Glutamatergic neuron (in vitro differentiated cells): Measurements from ENCODE around the gene ACSL6. TPM values are rescaled to one million over a fixed set of nuclear protein-coding genes. Genes with fewer than 3 reads are reported as not detected.

Experiments used
- DNase-seq: peaks from one replicate; pipeline ENCODE4 v3.0.0; 2022
- H3K27ac Mint-ChIP-seq: one replicate; pipeline ENCODE4 v1.8.0; 2020; ENCODE audit warnings: mild to moderate bottlenecking, mixed read lengths, inconsistent platforms; ENCODE audit not compliant: unreplicated experiment
- H3K27me3 Mint-ChIP-seq: one replicate; pipeline ENCODE4 v1.8.0; 2020; ENCODE audit warnings: mild to moderate bottlenecking, moderate library complexity, mixed read lengths, inconsistent platforms; ENCODE audit not compliant: unreplicated experiment
- H3K36me3 Mint-ChIP-seq: one replicate; pipeline ENCODE4 v1.8.0; 2020; ENCODE audit warnings: mild to moderate bottlenecking, mixed read lengths, inconsistent platforms; ENCODE audit not compliant: unreplicated experiment
- H3K4me1 Mint-ChIP-seq: one replicate; pipeline ENCODE4 v1.8.0; 2020; ENCODE audit warnings: mild to moderate bottlenecking, low read depth, mixed read lengths, inconsistent platforms; ENCODE audit not compliant: unreplicated experiment
- H3K4me3 Mint-ChIP-seq: one replicate; pipeline ENCODE4 v1.8.0; 2020; ENCODE audit warnings: mild to moderate bottlenecking, mixed read lengths, inconsistent platforms; ENCODE audit not compliant: unreplicated experiment
- H3K9me3 Mint-ChIP-seq: one replicate; pipeline ENCODE4 v1.8.0; 2020; ENCODE audit warnings: mild to moderate bottlenecking, moderate library complexity, mixed read lengths, inconsistent platforms; ENCODE audit not compliant: unreplicated experiment
- total RNA-seq: library from RNA; stranded (reverse); fragmentation: NEBNext Ultra II Directional; extraction: Animal tissue kit (Norgen Biotek cat#: 25700); gene quantifications from one replicate; pipeline ENCODE4 v1.2.1, GENCODE V29; 2021; ENCODE audit not compliant: unreplicated experiment
- TF ChIP-seq, protein P1 (sequence below): fragments of 200-600 bp; sonication (generic); IDR thresholded peaks from one replicate; pipeline ENCODE4 v1.5.0; 2021; ENCODE audit not compliant: partially characterized antibody, unreplicated experiment

Gene ACSL6
- total RNA-seq, 1 donor from 2014 or later = 8.1 TPM

- no peak overlapping the region for H3K27ac Mint-ChIP-seq
- no peak overlapping the region for H3K4me3 Mint-ChIP-seq
- DNase-seq = no peak
- peaks cover 5% of the 10 kb centered on the region for H3K27me3 Mint-ChIP-seq
- H3K4me1 Mint-ChIP-seq = no peaks in the 10 kb centered on the region
- no peaks in the 10 kb centered on the region for H3K9me3 Mint-ChIP-seq
- peaks cover 10% of the 10 kb centered on the region for H3K36me3 Mint-ChIP-seq
- TF ChIP-seq, protein P1, sequence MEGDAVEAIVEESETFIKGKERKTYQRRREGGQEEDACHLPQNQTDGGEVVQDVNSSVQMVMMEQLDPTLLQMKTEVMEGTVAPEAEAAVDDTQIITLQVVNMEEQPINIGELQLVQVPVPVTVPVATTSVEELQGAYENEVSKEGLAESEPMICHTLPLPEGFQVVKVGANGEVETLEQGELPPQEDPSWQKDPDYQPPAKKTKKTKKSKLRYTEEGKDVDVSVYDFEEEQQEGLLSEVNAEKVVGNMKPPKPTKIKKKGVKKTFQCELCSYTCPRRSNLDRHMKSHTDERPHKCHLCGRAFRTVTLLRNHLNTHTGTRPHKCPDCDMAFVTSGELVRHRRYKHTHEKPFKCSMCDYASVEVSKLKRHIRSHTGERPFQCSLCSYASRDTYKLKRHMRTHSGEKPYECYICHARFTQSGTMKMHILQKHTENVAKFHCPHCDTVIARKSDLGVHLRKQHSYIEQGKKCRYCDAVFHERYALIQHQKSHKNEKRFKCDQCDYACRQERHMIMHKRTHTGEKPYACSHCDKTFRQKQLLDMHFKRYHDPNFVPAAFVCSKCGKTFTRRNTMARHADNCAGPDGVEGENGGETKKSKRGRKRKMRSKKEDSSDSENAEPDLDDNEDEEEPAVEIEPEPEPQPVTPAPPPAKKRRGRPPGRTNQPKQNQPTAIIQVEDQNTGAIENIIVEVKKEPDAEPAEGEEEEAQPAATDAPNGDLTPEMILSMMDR = no peak
These were observed 18.3 kb upstream of the ACSL6 start for GRCh38 chr5:132029609-132030330.

GRCh38 chr5:132027027-132027426, 15.6 kb upstream of the ACSL6 start:
- Mint-ChIP-seq H3K27me3 (peaks cover 5% of the 10 kb centered on the region), H3K4me1 (no peaks in the 10 kb centered on the region), H3K9me3 (peaks cover 2% of the 10 kb centered on the region), H3K36me3 (peaks cover 5% of the 10 kb centered on the region), H3K4me3 (no peak overlapping the region), H3K27ac (no peak overlapping the region)
- TF ChIP-seq, protein P1 = no peak
- DNase-seq = no peak

GRCh38 chr5:132026516-132027008, 15.1 kb upstream of the ACSL6 start:
- peaks cover 5% of the 10 kb centered on the region for H3K36me3 Mint-ChIP-seq
- TF ChIP-seq, protein P1 = no peak
- no peak overlapping the region for H3K27ac Mint-ChIP-seq
- no peak overlapping the region for H3K4me3 Mint-ChIP-seq
- peaks cover 2% of the 10 kb centered on the region for H3K9me3 Mint-ChIP-seq
- DNase-seq = no peak
- H3K27me3 Mint-ChIP-seq = peaks cover 5% of the 10 kb centered on the region
- no peaks in the 10 kb centered on the region for H3K4me1 Mint-ChIP-seq

DNA sequence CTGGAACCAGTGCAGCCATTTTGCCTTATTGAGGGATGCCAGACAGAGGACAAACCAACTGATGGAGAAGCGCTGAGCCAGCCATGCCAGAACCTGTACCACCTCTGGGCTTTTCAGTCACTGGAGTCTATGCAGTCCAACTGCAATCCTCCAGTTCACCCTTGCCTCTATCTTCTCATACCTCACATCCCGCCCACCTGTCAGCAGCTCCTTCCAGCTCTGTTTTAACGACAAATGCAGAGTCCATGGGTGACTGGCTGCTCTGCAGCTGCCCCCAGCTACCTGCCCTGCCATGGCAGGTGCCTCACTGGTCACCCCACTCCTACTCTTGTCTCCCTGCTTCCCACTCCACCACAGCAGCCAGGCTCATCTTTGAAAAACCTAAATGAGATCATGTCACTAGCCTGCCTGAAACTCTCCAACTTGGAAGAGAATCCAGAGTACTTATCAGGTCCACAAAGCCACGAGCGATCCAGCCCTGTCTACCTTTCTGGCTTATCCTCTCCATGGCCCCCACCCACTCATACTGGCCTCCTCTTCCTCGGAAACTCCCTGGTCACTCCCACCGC, 14.0 kb upstream of the ACSL6 start:
- H3K27me3 Mint-ChIP-seq = peaks cover 5% of the 10 kb centered on the region
- no peak overlapping the region for H3K27ac Mint-ChIP-seq
- peaks cover 5% of the 10 kb centered on the region for H3K36me3 Mint-ChIP-seq
- no peak for DNase-seq
- no peaks in the 10 kb centered on the region for H3K4me1 Mint-ChIP-seq
- TF ChIP-seq, protein P1 = no peak
- peaks cover 2% of the 10 kb centered on the region for H3K9me3 Mint-ChIP-seq
- H3K4me3 Mint-ChIP-seq = no peak overlapping the region

DNA sequence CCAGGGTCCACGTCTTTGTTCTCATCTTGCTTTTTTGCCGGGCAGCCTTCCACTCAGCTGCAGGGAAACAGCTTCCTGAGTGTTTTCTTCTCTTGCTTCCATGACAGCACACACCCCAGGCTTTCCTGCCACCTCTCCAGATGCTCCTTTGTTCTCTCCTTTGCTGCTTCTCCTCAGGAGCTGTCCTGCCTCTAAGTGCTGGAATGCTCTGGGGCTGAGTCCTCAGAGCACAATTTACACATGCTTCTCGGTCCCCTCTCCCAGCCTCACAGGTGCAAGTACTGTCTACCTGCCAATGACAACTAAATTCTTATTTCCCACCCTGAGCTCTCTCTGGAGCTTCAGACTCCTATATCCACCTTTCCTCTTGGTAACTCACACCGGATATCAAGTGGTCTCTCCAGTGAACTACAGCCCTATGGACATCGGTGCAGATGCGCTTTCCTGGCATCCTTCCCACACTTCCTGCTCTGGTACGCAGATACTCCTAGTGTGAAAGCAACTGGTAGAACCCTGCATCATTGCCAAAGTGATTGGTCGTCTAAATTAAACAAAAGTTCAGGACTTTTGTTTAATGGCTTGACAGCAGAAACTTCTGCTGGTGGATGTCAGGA, 13.4 kb upstream of the ACSL6 start:
- Mint-ChIP-seq H3K9me3 (peaks cover 2% of the 10 kb centered on the region), H3K27ac (no peak overlapping the region), H3K36me3 (peaks cover 5% of the 10 kb centered on the region), H3K27me3 (peaks cover 2% of the 10 kb centered on the region), H3K4me3 (no peak overlapping the region), H3K4me1 (no peaks in the 10 kb centered on the region)
- no peak for DNase-seq
- TF ChIP-seq, protein P1 = no peak
